NCI-H226 (cell line): ENCODE data around the gene PREX1.

Source experiments
- DNase-seq: peaks from one replicate; pipeline ENCODE4 v3.0.0-alpha.2; 2015

The PREX1 gene

GRCh38 chr20:48694381-48694865 lies 133.4 kb downstream of the PREX1 start:
- DNase-seq, result no peak

- no peak for DNase-seq
These were observed 136.3 kb downstream of the PREX1 start for GRCh38 chr20:48691523-48691922.

DNA sequence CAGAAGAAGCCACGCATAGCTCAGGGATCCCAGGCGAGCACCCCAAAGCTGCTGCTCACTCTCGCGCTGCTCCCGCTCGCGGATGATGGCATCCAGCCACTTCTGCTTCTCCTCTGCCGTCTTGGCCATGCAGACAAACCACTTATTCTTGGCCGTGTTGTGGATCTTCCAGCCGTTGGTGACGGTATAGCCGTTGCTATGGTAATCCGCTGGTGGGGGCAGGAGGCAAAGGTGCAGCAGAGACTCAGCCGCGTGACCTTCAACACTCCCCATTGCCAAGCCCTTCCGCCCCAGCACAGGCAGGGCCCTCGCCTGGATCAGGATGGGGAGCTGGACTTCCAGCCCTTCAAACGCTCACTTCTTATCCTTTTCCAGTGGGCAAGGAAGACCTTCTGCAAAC lies 136.9 kb downstream of the PREX1 start:
- DNase-seq, result no peak

DNA sequence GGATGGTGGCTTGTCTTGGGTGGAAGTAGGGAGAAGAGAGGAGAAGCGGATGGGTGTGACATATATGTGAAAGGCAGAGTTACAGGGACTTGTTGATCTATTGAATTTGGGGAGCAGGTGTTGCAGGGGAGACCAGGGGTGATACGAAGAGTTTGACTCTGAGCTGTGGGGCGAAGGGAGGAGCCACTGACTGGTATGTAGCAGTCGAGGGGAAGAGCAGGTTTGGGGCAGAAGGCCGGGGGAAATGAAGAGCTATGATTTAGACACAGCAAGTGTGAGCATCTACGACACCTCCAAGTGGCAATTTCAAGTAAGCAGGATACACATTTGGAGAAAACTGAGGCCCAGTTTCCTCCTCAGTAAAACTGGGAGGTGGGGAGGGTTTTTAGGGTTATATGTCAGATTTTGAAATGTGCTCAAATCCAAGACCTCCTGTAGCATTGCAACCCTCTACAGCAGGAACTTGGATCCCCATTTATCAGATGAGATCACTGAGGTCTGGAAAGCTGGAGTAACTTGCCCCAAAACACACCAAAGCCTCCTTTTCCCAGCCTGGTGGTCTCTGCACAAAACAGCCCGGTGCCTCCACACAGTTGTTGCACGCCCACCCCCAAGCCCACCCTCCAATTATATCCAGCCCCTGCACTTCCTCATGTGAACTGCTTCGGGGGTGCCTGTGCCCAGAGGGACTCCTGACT lies 137.8 kb downstream of the PREX1 start:
- DNase-seq, result no peak

- no peak for DNase-seq
These were observed 138.4 kb downstream of the PREX1 start for GRCh38 chr20:48689388-48689787.

DNA sequence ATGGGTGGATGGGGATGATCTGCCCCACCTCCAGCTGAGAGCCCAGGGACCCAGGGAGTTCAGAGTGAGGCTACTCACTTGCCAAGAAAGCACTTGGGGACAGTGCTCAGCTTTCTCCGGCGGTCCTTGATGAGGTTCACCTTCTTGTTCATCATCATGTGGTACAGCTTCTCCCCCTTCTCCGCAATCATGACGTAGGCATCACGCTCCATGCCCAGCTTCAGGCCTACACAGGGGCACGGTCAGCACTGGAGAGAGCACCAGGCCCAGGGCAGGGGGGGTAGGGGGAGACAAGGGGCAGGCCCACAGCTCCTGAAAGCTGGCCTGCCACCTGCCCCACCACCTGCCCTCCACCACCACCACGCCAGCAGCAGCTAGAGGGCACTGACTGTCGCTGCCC lies 139.2 kb downstream of the PREX1 start:
- no peak for DNase-seq

DNA sequence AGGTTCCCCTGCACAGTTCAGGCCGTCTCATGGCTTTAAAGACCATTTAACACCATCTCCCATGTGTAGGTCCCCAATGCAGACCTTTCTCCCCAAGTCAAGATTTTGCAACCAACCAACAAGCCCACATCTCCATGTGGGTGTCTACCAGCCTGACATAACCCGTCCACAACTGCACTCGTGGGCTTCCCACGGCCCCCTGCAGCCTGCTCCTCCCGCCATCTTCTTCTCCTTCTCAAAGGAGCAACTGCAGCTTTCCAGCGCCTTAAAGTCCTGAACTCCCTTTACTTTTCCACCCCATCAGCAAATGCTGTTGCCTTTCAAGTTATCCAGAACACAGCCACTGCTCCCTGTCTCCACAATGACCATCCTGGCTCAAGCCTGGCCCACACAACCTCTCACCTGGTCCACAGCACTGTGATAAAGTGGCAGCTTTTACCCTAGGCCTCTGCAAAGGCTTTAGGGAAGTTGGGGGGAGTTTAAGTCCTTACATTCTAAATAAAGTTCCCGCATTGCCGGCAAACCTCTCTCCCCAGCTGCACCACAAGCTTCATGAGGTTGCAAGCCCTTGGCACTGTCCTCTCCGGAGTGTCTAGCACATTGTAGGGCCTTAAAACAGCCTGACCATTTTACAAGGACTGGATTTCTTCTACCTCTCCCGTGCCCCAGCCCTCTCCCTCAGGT lies 140.5 kb downstream of the PREX1 start:
- DNase-seq, result no peak

DNA sequence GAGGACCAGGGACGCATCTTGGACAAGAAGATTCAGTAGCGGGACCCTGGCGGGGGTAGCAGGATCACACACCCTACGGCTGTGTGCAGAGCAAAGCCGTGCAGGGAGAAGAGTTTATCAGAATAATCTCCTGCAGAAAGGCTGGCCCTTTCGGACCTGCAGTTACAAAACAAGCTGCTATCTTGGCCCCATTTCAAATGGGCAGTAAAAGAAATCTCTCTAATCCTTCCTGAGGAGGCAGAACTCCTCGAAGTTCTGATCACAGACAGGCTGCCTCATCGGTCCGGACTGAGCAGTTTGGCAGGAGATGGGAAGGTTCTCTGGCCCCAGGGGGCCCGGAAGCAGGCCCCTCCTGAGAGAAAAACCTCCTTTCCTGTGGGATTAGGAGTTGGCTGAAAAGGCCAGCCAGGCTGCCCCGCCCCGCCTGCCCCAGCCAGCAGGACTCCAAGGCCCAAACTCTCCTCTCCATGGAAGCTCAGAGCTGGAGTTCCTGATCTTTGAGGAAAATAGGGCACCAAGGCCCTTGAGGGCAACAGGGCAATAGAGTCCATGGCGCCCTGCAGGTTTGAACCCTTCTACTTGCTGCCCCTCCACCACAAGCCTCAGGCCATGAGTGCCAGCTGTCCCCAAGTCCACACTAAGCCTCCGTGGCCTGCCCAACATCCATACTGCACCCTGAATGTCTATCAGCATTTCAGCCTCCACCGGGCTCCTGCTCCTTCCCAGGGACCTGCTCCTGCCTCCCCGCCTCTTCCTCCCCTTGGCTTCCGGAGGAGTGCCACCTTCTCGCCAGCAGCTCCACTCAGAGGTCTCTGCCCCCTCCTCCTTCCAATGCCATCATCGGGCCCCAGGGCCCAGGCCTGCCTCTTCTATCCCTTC lies 141.3 kb downstream of the PREX1 start:
- peak; percentile 52 for DNase-seq

DNA sequence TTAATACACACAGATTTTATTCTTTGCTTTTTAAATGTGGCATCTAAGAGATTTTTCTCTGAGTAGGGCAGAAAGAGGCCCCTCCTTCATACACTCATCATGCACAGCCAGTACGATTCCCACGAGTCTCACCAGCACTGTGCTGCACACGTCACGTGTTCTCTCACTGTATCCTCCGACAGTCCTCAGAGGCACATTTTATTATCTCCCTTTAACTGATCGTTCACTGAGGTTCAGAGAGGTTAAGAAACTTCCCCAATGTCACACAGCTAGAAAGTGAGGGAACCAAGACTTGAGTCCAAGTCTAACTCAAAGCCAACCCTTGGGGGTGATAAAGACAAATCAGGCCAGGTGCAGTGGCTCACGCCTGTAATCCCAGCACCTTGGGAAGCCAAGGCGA lies 142.5 kb downstream of the PREX1 start:
- no peak for DNase-seq

DNA sequence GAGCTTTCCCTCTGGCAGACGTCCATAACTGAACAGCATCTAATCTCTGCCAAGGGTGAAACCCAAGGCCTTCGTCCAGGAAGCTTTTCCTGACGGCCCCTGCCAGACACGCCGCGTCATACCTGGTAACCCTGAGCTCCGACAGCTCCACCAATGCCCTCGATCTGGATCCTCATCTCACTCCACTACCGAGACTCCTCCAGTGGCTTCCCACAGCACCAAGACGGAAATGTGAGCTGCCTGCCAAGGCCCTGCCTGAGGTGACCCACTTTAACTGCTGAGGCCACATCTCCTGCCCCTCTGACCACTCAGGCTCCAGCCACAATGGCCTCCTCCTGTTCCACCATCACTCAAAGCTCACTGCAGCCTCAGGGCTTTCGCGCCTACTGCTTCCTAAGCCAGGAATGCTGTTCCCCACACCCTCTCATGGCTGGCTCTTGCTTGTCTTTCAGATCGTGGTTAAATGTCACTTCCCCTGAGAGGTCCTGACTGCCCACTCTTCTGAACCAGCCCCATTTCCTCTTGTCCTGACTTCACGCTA lies 143.2 kb downstream of the PREX1 start:
- no peak for DNase-seq

- no peak for DNase-seq
These were observed 144.2 kb downstream of the PREX1 start for GRCh38 chr20:48683467-48684175.

DNA sequence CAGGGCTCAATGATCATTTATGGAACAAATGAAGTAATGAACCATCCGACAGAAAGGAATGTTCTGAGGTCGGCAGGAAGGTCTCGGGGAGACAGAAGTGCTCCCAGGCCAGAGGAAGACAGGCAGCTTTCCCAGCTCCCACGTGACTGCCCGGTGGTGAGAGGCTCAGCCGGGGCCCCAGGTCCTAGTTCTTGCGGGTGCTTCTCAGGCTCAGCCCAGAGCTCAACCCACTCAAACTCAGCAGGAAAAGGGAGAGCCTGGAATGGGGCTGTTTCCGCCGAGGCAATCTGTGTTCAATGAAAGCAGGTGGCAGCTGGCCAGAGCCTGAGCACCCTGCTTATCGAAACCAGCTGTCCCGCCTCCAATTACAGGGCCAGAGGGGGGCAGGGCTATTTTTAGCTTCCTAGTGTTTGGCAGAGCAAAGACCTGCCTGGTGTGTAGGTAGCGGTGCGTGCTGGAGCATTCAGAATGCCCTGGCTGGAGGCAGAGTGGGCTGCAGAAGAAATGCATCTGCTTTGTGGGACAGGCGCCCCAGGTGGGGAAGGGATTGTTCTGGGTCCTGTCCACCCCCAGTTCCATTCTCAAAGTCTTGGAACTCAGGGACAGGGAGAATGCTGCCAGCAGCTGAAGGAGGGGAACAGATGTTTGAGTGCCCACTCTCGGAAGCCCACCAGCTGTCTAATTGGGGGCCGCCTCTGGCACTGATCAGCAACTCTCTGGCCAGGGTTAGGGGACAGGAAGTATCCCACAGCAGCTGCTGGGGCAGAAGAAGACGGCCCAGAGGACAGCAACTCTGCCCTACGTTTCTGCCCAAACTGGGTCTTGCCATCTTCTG lies 145.1 kb downstream of the PREX1 start:
- peak; percentile 52 for DNase-seq

GRCh38 chr20:48681873-48682426 lies 145.8 kb downstream of the PREX1 start:
- no peak for DNase-seq

- DNase-seq, result no peak
These were observed 146.5 kb downstream of the PREX1 start for GRCh38 chr20:48681201-48681872.

DNA sequence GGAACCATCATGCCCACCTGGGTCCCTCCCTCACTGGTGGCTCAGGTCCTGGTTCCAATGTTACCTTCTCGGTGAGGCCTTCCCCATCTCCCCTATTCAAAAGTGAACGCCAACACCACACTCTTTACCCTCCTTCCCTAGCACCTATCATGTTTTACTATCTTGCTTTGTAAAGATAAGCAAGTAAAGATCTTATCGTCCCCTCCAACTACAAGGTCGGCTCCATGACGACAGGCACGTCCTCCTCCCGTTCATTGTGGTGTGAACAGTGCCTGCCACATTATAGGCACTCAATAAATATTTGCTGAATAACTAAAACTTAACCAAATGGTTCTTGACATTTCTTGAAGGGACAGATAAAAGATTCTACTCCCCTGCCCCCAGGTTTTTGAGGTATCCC lies 147.1 kb downstream of the PREX1 start:
- DNase-seq, result no peak

DNA sequence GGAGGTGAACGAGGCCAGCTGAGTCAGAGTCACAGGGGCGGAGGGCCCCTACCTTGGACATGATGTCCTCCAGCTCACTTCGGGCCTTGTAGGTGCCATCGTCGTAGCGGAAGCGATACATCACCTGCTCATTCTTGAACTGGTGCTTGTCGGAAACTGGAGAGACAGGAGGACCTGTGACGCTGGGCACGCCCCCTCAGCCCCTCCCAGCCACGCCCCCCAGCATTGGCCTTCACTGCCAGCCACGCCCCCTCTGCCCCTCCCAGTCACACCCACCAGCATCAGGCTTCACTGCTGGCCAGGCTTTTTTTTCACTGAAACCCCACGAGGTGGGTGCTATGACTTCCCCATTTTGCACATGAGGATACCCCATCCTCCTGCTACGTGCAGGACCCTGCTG lies 148.2 kb downstream of the PREX1 start:
- no peak for DNase-seq

GRCh38 chr20:48679011-48679410 lies 148.8 kb downstream of the PREX1 start:
- no peak for DNase-seq

DNA sequence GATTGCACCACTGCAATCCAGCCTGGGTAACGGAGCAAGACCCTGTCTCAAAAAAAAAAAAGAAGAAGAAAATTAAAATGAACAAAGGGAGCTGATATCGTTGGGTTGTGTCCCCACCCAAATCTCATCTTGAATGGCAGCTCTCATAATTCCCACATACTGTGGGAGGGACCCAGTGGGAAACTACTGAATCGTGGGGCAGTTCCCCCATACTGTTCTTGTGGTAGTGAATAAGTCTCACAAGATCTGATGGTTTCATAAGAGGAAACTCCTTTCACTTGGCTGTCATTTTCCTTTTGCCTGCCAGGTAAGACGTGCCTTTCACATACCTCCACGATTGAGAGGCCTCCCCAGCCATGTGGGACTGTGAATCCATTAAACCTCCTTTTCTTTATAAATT lies 149.4 kb downstream of the PREX1 start:
- DNase-seq, result no peak

DNA sequence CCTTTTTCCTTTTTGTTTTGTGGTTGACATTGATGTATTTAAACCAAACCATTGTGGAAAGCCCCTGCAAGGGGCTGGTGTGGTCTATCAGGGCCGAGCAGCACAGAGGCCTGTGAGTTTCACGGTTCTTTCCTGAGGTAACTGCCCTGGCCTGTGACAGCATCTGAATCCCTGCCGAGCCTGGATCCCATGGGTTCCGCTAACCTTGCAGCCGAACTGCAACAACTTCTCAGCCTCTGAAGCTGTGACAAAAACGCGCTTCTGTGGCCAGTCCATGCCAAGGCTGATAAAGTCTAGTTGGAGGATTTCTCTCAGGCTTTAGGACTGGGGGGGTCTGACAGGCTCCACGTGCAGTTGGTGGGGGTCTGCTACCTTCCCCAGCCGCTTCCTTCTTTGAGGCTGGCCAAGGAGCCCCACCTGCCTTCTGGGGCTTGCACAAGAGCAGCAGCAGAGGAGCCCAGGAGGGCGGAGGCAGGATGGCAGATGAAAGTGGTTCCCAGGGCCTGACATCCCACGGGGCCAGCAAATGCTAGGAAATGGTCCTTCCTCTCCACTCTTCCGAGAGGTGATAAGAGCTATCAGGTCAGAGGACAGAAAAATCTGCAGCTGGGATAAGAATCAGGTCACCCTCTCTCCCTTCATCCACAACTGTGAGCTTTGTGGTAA lies 150.9 kb downstream of the PREX1 start:
- no peak for DNase-seq

DNA sequence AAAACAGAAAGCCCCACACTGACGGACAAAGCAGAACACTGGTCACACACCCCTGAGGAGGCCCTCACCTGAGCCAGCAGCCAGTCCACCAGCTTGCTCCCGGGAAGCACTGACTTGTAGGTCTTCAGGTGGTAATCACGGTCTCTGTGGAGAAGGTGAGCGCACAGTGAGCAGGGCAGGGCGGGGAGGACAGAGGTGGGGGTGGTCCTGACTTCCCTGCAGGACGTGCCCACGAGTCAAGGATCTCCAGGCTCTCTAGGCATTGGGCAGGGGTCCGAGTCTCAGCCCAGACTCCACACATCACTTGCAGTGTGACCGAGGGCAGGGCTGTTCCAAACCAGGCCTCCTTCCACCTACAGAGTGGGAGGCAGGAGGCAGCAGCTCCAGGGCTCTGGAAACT lies 151.7 kb downstream of the PREX1 start:
- DNase-seq, result no peak
